Neuron (in vitro differentiated cells): ENCODE results near the gene CALD1.
A peak's percentile ranks its signal among the peaks of the same experiment; 100 is the strongest.

Experiments used
- H2AFZ ChIP-seq: one replicate; pipeline ENCODE4 v1.6.1; 2013; ENCODE audit warnings: low read depth, mild to moderate bottlenecking, inconsistent platforms, low read length, moderate library complexity
- H3K27me3 ChIP-seq: one replicate; pipeline ENCODE4 v1.6.1; 2013; ENCODE audit warnings: low read length; ENCODE audit not compliant: insufficient read depth
- H3K36me3 ChIP-seq: one replicate; pipeline ENCODE4 v1.6.1; 2013; ENCODE audit warnings: low read length; ENCODE audit not compliant: insufficient read depth
- H3K4me1 ChIP-seq: one replicate; pipeline ENCODE4 v1.6.1; 2013; ENCODE audit warnings: low read length; ENCODE audit not compliant: insufficient read depth
- H3K4me3 ChIP-seq: 2 replicates; pipeline ENCODE4 v1.5.1; 2013; ENCODE audit warnings: mild to moderate bottlenecking, low read length, moderate library complexity
- H3K9me3 ChIP-seq: one replicate; pipeline ENCODE4 v1.6.1; 2013; ENCODE audit warnings: low read length

CALD1 gene

GRCh38 chr7:134768243-134768642 lies 11.2 kb upstream of the CALD1 start:
- H2AFZ ChIP-seq = no peak overlapping the region
- no peaks in the 10 kb centered on the region for H3K4me1 ChIP-seq
- no peaks in the 10 kb centered on the region for H3K27me3 ChIP-seq
- H3K9me3 ChIP-seq = no peaks in the 10 kb centered on the region
- no peaks in the 10 kb centered on the region for H3K36me3 ChIP-seq
- H3K4me3 ChIP-seq = no peak overlapping the region

- Histone ChIP-seq H2AFZ (no peak overlapping the region), H3K27me3 (no peaks in the 10 kb centered on the region), H3K9me3 (no peaks in the 10 kb centered on the region), H3K36me3 (no peaks in the 10 kb centered on the region), H3K4me1 (no peaks in the 10 kb centered on the region), H3K4me3 (no peak overlapping the region)
These were observed 8.8 kb upstream of the CALD1 start for GRCh38 chr7:134770676-134771075.

DNA sequence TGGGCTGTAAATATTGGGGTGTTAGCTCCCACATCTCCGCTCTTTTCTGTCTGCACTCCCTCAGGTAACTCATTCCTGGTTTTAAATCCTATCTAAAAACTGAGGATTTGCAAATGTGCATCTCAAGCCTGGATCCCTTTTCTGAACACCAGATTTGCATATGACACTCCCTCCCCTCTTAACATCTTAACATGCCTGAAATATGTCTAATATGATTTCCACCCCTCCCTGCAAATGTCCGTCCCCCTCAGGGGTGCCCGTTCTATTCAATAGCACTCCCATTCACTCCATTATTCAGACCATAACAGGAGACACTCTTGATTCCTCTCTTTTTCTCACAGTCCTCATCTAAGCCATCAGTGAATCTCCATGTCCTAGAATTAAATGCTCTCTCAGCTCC lies 8.3 kb upstream of the CALD1 start:
- Histone ChIP-seq H3K27me3 (no peaks in the 10 kb centered on the region), H3K4me3 (no peak overlapping the region), H3K36me3 (no peaks in the 10 kb centered on the region), H3K4me1 (no peaks in the 10 kb centered on the region), H3K9me3 (no peaks in the 10 kb centered on the region), H2AFZ (no peak overlapping the region)

- no peaks in the 10 kb centered on the region for H3K9me3 ChIP-seq
- H3K27me3 ChIP-seq = no peaks in the 10 kb centered on the region
These were observed 7.5 kb upstream of the CALD1 start for GRCh38 chr7:134771889-134772288.

GRCh38 chr7:134772401-134772800 lies 7.0 kb upstream of the CALD1 start:
- no peak overlapping the region for H2AFZ ChIP-seq
- no peaks in the 10 kb centered on the region for H3K36me3 ChIP-seq
- no peak overlapping the region for H3K4me3 ChIP-seq
- no peaks in the 10 kb centered on the region for H3K27me3 ChIP-seq
- no peaks in the 10 kb centered on the region for H3K4me1 ChIP-seq
- H3K9me3 ChIP-seq = no peaks in the 10 kb centered on the region

More at GRCh38 chr7:134771889-134772288, 7.5 kb upstream of the CALD1 start:
- no peaks in the 10 kb centered on the region for H3K4me1 ChIP-seq
- H3K36me3 ChIP-seq = no peaks in the 10 kb centered on the region
- H2AFZ ChIP-seq = no peak overlapping the region
- no peak overlapping the region for H3K4me3 ChIP-seq

GRCh38 chr7:134773164-134773563 lies 6.3 kb upstream of the CALD1 start:
- Histone ChIP-seq H3K36me3 (no peaks in the 10 kb centered on the region), H3K4me1 (no peaks in the 10 kb centered on the region), H2AFZ (no peak overlapping the region), H3K4me3 (no peak overlapping the region), H3K27me3 (no peaks in the 10 kb centered on the region), H3K9me3 (no peaks in the 10 kb centered on the region)

GRCh38 chr7:134774119-134774518 lies 5.3 kb upstream of the CALD1 start:
- H3K9me3 ChIP-seq = no peaks in the 10 kb centered on the region
- H3K4me3 ChIP-seq = no peak overlapping the region
- peaks cover 6% of the 10 kb centered on the region for H3K4me1 ChIP-seq
- no peaks in the 10 kb centered on the region for H3K36me3 ChIP-seq
- H2AFZ ChIP-seq = no peak overlapping the region
- no peaks in the 10 kb centered on the region for H3K27me3 ChIP-seq

DNA sequence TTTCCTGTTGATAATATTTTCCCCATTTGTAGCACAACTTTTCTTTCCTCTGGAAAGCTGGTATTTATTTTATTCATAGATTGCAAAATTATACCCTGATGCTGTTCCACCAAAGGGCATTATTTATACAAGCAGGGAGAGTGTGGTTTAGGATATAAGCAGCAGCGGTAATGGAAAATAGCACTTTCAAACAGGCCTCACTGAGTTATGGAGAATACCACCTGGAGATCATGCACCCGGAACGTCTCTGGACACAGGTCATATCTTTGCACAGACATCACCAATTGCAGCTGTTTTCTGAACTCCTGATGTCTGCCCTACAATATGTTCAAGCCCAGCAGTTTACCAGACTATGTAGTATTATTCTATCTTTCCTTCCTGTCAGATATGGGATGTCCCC lies 2.0 kb upstream of the CALD1 start:
- no peaks in the 10 kb centered on the region for H3K27me3 ChIP-seq
- no peaks in the 10 kb centered on the region for H3K9me3 ChIP-seq
- no peak overlapping the region for H3K4me3 ChIP-seq
- H2AFZ ChIP-seq = no peak overlapping the region
- no peaks in the 10 kb centered on the region for H3K36me3 ChIP-seq
- peaks cover 23% of the 10 kb centered on the region for H3K4me1 ChIP-seq

GRCh38 chr7:134777908-134778580 lies 1.4 kb upstream of the CALD1 start:
- Histone ChIP-seq H2AFZ (no peak overlapping the region), H3K27me3 (no peaks in the 10 kb centered on the region), H3K36me3 (no peaks in the 10 kb centered on the region), H3K9me3 (no peaks in the 10 kb centered on the region), H3K4me1 (peaks cover 26% of the 10 kb centered on the region), H3K4me3 (no peak overlapping the region)

GRCh38 chr7:134779741-134780065 lies 269 bp downstream of the CALD1 start:
- H3K36me3 ChIP-seq = no peaks in the 10 kb centered on the region
- peak overlapping the region; percentile 73 for H2AFZ ChIP-seq
- no peaks in the 10 kb centered on the region for H3K9me3 ChIP-seq
- peaks cover 39% of the 10 kb centered on the region for H3K4me1 ChIP-seq
- H3K27me3 ChIP-seq = no peaks in the 10 kb centered on the region
- H3K4me3 ChIP-seq = peak overlapping the region; percentile 60

DNA sequence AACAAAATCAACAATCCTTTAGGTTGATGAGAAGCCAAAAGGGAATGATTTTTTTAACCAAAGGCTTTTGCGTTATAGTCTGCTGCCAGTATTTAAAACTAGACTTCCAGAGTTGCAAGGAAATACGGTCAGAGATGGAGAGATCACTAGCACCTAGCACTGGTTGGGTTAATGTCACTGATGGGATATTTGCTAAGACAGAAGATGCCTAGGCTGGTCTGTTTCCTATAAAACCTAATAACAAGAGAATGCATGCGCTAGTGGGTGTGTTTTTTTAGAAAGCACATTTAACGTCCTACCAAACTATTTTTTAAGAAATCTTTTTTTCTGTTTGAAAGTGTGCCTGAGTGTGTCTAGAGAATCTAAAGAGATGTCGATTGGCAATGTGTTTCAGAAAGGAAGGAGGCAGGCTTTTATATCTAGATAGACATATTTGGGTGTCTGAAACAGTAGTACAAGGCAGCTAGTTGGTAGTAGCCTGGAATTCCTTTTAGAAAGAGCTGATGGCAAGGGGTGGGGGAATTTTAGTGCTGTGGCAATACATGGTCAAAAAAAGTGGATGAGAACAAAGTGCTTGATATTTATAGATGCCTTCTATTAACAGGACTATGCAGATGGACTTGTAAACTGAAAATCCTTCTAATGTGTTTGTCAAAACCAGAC lies 863 bp downstream of the CALD1 start:
- Histone ChIP-seq H3K36me3 (no peaks in the 10 kb centered on the region), H3K4me1 (peaks cover 39% of the 10 kb centered on the region)

DNA sequence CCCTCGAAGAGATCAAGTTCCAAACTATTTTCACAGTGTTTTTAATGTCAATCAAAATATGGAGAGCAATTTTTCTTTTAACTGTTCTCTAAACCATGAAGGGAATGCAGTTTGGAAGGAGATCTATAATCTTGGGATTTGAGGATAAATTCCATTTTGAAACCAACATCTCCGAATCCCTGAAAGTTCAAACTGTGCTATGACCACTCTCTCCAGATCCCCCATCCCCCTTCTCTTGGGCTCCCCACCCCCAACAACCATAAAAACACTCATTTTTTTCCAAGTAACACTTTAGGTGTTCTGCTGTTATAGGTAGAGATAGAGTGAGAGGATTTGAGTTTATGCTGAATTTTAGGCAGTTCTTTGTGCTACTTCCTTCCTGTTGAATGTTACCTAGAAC lies 1.7 kb downstream of the CALD1 start:
- no peaks in the 10 kb centered on the region for H3K27me3 ChIP-seq
- H3K36me3 ChIP-seq = no peaks in the 10 kb centered on the region
- no peaks in the 10 kb centered on the region for H3K9me3 ChIP-seq
- H3K4me3 ChIP-seq = no peak overlapping the region
- no peak overlapping the region for H2AFZ ChIP-seq
- H3K4me1 ChIP-seq = peaks cover 39% of the 10 kb centered on the region

More for the DNA sequence above, 863 bp downstream of the CALD1 start:
- Histone ChIP-seq H2AFZ (peak overlapping the region; percentile 73), H3K27me3 (no peaks in the 10 kb centered on the region), H3K4me3 (peak overlapping the region; percentile 60), H3K9me3 (no peaks in the 10 kb centered on the region)

DNA sequence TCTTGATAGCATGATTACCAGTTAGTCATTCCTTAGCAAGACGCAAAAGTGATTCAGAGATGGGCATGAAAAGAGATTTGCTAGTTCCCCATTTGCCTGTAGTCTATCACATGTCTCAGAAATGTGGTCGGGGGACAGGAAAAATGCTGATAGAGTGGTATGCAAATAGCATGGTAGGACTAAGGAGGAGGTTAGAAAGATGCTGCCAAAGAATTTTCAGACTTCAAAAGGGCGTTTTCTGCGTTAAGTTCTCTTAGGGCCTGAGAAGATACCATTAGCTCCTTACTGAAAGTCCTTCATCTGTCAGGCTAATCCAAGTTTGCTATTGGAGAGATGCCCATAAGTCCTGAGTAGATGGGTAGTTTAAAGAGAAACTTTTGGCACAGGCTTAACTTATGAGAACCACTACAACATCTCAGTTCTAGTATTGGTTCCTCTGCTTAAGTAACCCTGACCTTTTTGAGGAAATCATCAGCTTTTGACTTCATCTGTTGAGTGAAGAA lies 2.7 kb downstream of the CALD1 start:
- Histone ChIP-seq H3K36me3 (no peaks in the 10 kb centered on the region), H3K4me1 (peaks cover 39% of the 10 kb centered on the region), H3K27me3 (no peaks in the 10 kb centered on the region), H3K4me3 (no peak overlapping the region), H3K9me3 (no peaks in the 10 kb centered on the region), H2AFZ (no peak overlapping the region)
